Mesendoderm (in vitro differentiated cells): ENCODE results near the gene APOBEC2.

ENCODE experiments used
- DNase-seq: peaks from one replicate; pipeline ENCODE4 v3.0.0; 2013
- H2AK5ac ChIP-seq: 2 replicates; pipeline ENCODE4 v1.6.1; 2013; ENCODE audit warnings: low read length, inconsistent platforms
- H2BK120ac ChIP-seq: 2 replicates; pipeline ENCODE4 v1.6.1; 2013; ENCODE audit warnings: low read depth, mild to moderate bottlenecking, low read length, moderate library complexity, mixed read lengths
- H2BK15ac ChIP-seq: replicated peaks from 2 replicates; pipeline ENCODE4 v1.6.1; 2013; ENCODE audit warnings: low read depth, mild to moderate bottlenecking, moderate library complexity
- H2BK5ac ChIP-seq: 2 replicates; pipeline ENCODE4 v1.6.1; 2013; ENCODE audit warnings: low read length, inconsistent platforms
- H3K18ac ChIP-seq: 2 replicates; pipeline ENCODE4 v1.6.1; 2013; ENCODE audit warnings: mild to moderate bottlenecking, low read length, mixed read lengths
- H3K23ac ChIP-seq: one replicate; pipeline ENCODE4 v1.6.1; 2013; ENCODE audit warnings: low read length
- H3K27ac ChIP-seq: 2 replicates; pipeline ENCODE4 v1.5.1; 2013; ENCODE audit warnings: low read depth, mild to moderate bottlenecking, inconsistent platforms, low read length, moderate library complexity
- H3K27me3 ChIP-seq: 2 replicates; pipeline ENCODE4 v1.6.1; 2013; ENCODE audit warnings: low read length, control low read depth, mild to moderate bottlenecking, inconsistent platforms; ENCODE audit not compliant: insufficient read depth, poor library complexity
- H3K36me3 ChIP-seq: 2 replicates; pipeline ENCODE4 v1.6.1; 2013; ENCODE audit warnings: low read length, inconsistent platforms; ENCODE audit not compliant: control insufficient read depth, insufficient read depth
- H3K4ac ChIP-seq: one replicate; pipeline ENCODE4 v1.6.1; 2013; ENCODE audit warnings: low read depth, mild to moderate bottlenecking, low read length, moderate library complexity
- H3K4me1 ChIP-seq: 2 replicates; pipeline ENCODE4 v1.6.1; 2013; ENCODE audit warnings: low read depth, low read length, inconsistent platforms; ENCODE audit not compliant: control insufficient read depth
- H3K4me2 ChIP-seq: 2 replicates; pipeline ENCODE4 v1.6.1; 2013; ENCODE audit warnings: low read length
- H3K4me3 ChIP-seq: 2 replicates; pipeline ENCODE4 v1.5.1; 2013; ENCODE audit warnings: mild to moderate bottlenecking, low read length
- H3K56ac ChIP-seq: one replicate; pipeline ENCODE4 v1.6.1; 2013; ENCODE audit warnings: low read length
- H3K79me1 ChIP-seq: 2 replicates; pipeline ENCODE4 v1.6.1; 2013; ENCODE audit warnings: low read length, inconsistent platforms
- H3K79me2 ChIP-seq: 2 replicates; pipeline ENCODE4 v1.6.1; 2013; ENCODE audit warnings: mild to moderate bottlenecking, low read length; ENCODE audit not compliant: control insufficient read depth, insufficient read depth
- H3K9ac ChIP-seq: 2 replicates; pipeline ENCODE4 v1.6.1; 2013; ENCODE audit warnings: low read length, inconsistent platforms
- H4K5ac ChIP-seq: one replicate; pipeline ENCODE4 v1.6.1; 2013; ENCODE audit warnings: low read length
- H4K8ac ChIP-seq: one replicate; pipeline ENCODE4 v1.6.1; 2013; ENCODE audit warnings: low read depth, mild to moderate bottlenecking, control low read depth, low read length, moderate library complexity
- WGBS: extraction: QIAGEN DNeasy Blood & Tissue Kit; methylation state at CpG from one replicate; pipeline ENCODE4 v1.1.7; 2013; ENCODE audit warnings: low lambda C conversion rate, missing lambda C conversion rate; ENCODE audit not compliant: insufficient coverage; ENCODE audit errors: extremely low coverage; 5-methylcytosine and 5-hydroxymethylcytosine counted together

The APOBEC2 gene

DNA sequence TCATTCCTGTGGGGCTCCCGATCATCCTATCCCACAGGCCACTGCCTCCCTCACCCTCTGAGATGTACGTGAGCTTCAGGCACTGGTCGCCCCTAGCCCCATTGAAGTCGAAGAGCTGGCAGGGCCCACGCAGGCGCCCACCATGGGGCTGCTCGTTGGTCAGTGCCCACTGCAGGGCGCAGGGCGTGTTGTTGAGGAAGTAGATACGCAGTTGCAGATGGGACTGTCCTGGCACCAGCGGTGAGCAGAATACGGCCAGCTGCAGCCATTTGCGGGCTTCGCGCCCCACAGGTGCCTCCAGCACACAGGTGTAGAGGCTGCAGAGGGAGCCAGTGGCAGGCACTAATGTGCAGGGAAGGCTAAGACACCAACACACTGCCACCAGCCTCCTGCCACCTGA, 20.2 kb upstream of the APOBEC2 start:
- H3K27me3 ChIP-seq, result no peaks in the 10 kb centered on the region
- H4K5ac ChIP-seq, result no peak overlapping the region
- no peak overlapping the region for H3K23ac ChIP-seq
- H3K79me1 ChIP-seq, result no peaks in the 10 kb centered on the region
- no peak overlapping the region for H3K4ac ChIP-seq
- no CpG with 5 or more reads among the region's 15 CpGs for WGBS
- H2BK15ac ChIP-seq, result no peak overlapping the region
- H3K18ac ChIP-seq, result no peak overlapping the region
- no peak overlapping the region for H3K4me3 ChIP-seq
- no peaks in the 10 kb centered on the region for H3K79me2 ChIP-seq
- no peak overlapping the region for H2BK5ac ChIP-seq
- no peak overlapping the region for H2BK120ac ChIP-seq
- no peak overlapping the region for H2AK5ac ChIP-seq
- H3K36me3 ChIP-seq, result no peaks in the 10 kb centered on the region
- no peak overlapping the region for H3K4me2 ChIP-seq
- H3K9ac ChIP-seq, result no peak overlapping the region
- no peak overlapping the region for H4K8ac ChIP-seq
- H3K4me1 ChIP-seq, result peaks cover 5% of the 10 kb centered on the region
- H3K56ac ChIP-seq, result no peak overlapping the region
- DNase-seq, result no peak
- no peak overlapping the region for H3K27ac ChIP-seq

DNA sequence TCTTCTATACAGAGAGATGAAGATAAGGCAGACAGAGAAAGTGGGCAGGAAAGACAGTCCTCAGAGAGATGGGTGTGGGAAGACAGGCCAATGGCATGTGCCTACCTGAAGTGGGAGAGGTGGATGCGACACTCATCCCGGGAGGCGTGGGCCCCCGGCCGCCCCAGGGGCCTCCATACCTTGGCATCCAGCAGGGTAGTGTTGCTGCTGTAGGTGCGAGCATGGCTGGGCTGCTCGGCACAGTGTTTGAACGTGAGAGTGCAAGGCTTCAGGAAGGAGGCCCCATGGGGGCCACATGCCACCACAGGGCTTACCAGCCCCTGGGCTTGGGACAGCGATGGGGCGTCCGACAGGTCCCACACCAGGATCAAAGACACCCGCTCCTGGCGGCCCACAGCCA, 19.2 kb upstream of the APOBEC2 start:
- no peak overlapping the region for H3K18ac ChIP-seq
- H3K56ac ChIP-seq, result no peak overlapping the region
- no peak overlapping the region for H2BK15ac ChIP-seq
- H3K27me3 ChIP-seq, result no peaks in the 10 kb centered on the region
- no peak for DNase-seq
- no peak overlapping the region for H2AK5ac ChIP-seq
- H3K4ac ChIP-seq, result no peak overlapping the region
- no CpG with 5 or more reads among the region's 13 CpGs for WGBS
- H3K4me1 ChIP-seq, result peaks cover 2% of the 10 kb centered on the region
- H3K4me2 ChIP-seq, result no peak overlapping the region
- H3K79me2 ChIP-seq, result no peaks in the 10 kb centered on the region
- no peak overlapping the region for H4K8ac ChIP-seq
- H3K9ac ChIP-seq, result no peak overlapping the region
- H4K5ac ChIP-seq, result no peak overlapping the region
- H2BK5ac ChIP-seq, result no peak overlapping the region
- no peak overlapping the region for H3K27ac ChIP-seq
- no peak overlapping the region for H3K23ac ChIP-seq
- no peaks in the 10 kb centered on the region for H3K36me3 ChIP-seq
- H2BK120ac ChIP-seq, result no peak overlapping the region
- no peak overlapping the region for H3K4me3 ChIP-seq
- H3K79me1 ChIP-seq, result no peaks in the 10 kb centered on the region

DNA sequence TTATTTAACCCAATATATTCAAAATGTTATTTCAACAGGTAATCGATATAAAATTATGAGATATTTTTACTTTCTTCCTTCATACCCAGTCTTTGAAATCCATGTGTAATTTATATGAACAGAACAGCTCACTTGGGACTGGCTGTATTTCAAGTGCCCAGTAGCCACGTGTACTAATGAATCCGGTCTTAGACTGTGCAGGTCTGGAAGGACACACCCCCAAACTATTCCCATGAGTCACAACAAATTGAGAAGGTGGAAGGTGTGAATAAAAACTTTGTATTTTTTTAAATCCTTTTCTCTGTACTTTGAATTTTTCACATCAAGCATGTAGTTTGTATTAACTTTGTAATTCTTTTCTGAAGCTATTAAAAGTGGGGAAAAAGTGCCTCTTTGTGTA, 16.8 kb upstream of the APOBEC2 start:
- no peak overlapping the region for H3K27ac ChIP-seq

DNA sequence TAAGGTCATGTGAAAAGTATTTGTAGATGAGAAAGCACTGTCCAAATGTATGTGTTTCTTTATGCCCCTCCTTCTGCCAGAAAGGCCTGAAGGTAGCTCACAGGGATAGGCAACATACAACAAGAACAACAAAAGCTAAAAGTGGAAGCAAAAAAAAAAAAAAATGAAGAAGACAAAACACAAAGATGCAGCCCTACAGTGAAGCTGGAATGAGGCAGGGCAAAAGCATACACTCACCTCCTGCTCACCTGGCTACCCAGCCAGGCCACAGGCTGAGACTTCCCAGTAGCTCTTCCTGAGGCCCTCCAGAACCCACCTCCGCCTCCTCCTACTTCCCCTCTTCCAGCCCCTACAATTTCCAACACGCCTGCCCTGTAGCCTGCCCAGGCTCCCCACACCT, 16.4 kb upstream of the APOBEC2 start:
- no peak overlapping the region for H2BK120ac ChIP-seq
- WGBS, result no CpG with 5 or more reads among the region's 2 CpGs
- H3K27ac ChIP-seq, result no peak overlapping the region

More for the DNA sequence above, 16.8 kb upstream of the APOBEC2 start:
- H3K9ac ChIP-seq, result no peak overlapping the region
- WGBS, result no CpG with 5 or more reads among the region's 3 CpGs
- H3K27me3 ChIP-seq, result no peaks in the 10 kb centered on the region
- H2BK15ac ChIP-seq, result no peak overlapping the region
- H3K4ac ChIP-seq, result no peak overlapping the region
- no peak overlapping the region for H3K4me2 ChIP-seq
- H2BK120ac ChIP-seq, result no peak overlapping the region
- H3K36me3 ChIP-seq, result no peaks in the 10 kb centered on the region
- H3K4me3 ChIP-seq, result no peak overlapping the region
- no peaks in the 10 kb centered on the region for H3K4me1 ChIP-seq
- no peak overlapping the region for H4K8ac ChIP-seq
- no peak for DNase-seq
- H3K23ac ChIP-seq, result no peak overlapping the region
- no peaks in the 10 kb centered on the region for H3K79me2 ChIP-seq
- H2AK5ac ChIP-seq, result no peak overlapping the region
- no peak overlapping the region for H3K18ac ChIP-seq
- no peak overlapping the region for H3K56ac ChIP-seq
- H2BK5ac ChIP-seq, result no peak overlapping the region
- H3K79me1 ChIP-seq, result no peaks in the 10 kb centered on the region
- no peak overlapping the region for H4K5ac ChIP-seq

DNA sequence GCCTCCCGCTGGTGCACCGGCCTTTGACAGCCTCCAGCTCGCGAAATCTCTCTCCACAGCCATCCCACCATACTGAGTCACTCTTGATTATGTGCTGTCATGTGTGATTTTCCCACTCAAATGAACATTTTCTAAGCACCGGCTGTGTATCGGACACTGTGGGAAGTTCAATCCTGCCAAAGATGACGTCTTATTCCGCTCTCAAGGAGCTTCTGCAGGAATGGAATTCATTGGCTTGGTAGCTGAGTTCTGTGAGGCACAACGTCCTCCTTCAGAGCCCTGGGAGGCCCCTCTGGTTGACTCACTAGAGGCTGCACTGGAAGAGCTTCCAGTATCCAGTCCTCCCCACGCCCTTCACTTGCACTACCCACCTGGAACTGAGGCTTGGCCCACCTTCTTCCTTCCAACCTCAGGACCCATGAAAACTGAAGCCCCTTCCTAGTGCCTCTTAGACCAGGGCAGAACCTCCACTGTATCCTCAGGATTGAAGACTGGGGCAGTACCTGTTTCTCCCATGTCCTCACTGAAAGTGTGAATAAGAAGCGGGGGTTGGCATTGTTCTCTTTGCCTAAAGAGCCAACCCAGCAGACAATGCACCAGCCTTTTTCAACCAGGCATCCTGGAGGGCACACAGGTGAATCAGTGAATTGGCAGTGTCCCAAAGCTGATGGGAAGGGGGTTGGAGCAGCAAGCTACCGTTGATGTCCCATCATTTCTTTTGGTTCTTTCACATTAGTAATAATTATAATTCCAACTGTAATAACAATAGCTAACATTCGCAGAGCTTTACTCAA, 15.7 kb upstream of the APOBEC2 start:
- no peak for DNase-seq
- no peaks in the 10 kb centered on the region for H3K79me2 ChIP-seq
- H3K27me3 ChIP-seq, result no peaks in the 10 kb centered on the region
- H3K4me2 ChIP-seq, result no peak overlapping the region
- no peak overlapping the region for H4K8ac ChIP-seq
- no peak overlapping the region for H2AK5ac ChIP-seq
- H4K5ac ChIP-seq, result no peak overlapping the region
- H3K23ac ChIP-seq, result no peak overlapping the region
- H3K79me1 ChIP-seq, result no peaks in the 10 kb centered on the region
- H3K4me3 ChIP-seq, result no peak overlapping the region
- H3K4me1 ChIP-seq, result no peaks in the 10 kb centered on the region
- H2BK5ac ChIP-seq, result no peak overlapping the region
- H2BK15ac ChIP-seq, result no peak overlapping the region
- no peaks in the 10 kb centered on the region for H3K36me3 ChIP-seq
- H3K56ac ChIP-seq, result no peak overlapping the region
- H3K9ac ChIP-seq, result no peak overlapping the region
- no peak overlapping the region for H2BK120ac ChIP-seq
- no peak overlapping the region for H3K4ac ChIP-seq
- H3K18ac ChIP-seq, result no peak overlapping the region
- no peak overlapping the region for H3K27ac ChIP-seq
- no CpG with 5 or more reads among the region's 13 CpGs for WGBS

More for the DNA sequence above, 16.4 kb upstream of the APOBEC2 start:
- Histone ChIP-seq H3K27me3 (no peaks in the 10 kb centered on the region), H3K4ac (no peak overlapping the region), H4K5ac (no peak overlapping the region), H3K56ac (no peak overlapping the region), H3K23ac (no peak overlapping the region), H2BK5ac (no peak overlapping the region), H3K79me2 (no peaks in the 10 kb centered on the region), H3K4me2 (no peak overlapping the region), H2BK15ac (no peak overlapping the region), H3K79me1 (no peaks in the 10 kb centered on the region), H4K8ac (no peak overlapping the region), H3K9ac (no peak overlapping the region), H3K4me3 (no peak overlapping the region), H3K18ac (no peak overlapping the region), H3K4me1 (no peaks in the 10 kb centered on the region), H2AK5ac (no peak overlapping the region), H3K36me3 (no peaks in the 10 kb centered on the region)
- no peak for DNase-seq

DNA sequence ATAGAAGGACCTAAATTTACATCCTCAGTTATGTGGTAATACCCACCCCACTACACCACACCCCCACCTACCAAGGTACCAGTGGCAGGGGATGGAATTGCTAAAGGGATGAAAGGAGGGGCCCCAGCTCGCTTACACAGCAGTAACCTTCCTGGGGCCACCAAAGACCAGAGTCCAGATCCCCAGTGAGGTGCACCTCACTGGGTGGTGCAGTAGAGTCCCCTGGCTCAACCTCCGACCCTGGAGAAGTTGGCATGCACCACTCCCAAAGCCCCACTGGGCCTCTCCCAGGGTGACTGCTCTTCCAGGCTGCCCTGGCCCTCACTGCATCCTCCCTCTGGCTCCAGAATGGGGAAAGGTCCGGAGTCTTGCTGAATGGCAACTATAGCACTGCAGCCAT, 14.8 kb upstream of the APOBEC2 start:
- H3K23ac ChIP-seq, result no peak overlapping the region
- H3K18ac ChIP-seq, result no peak overlapping the region
- H3K9ac ChIP-seq, result no peak overlapping the region
- H3K4me2 ChIP-seq, result no peak overlapping the region
- DNase-seq, result no peak
- no peak overlapping the region for H3K4ac ChIP-seq
- no peak overlapping the region for H4K5ac ChIP-seq
- no peak overlapping the region for H2BK15ac ChIP-seq
- H3K36me3 ChIP-seq, result no peaks in the 10 kb centered on the region
- H3K79me1 ChIP-seq, result no peaks in the 10 kb centered on the region
- no peaks in the 10 kb centered on the region for H3K4me1 ChIP-seq
- WGBS, result no CpG with 5 or more reads among the region's 3 CpGs
- no peaks in the 10 kb centered on the region for H3K79me2 ChIP-seq
- H3K27ac ChIP-seq, result no peak overlapping the region
- H2BK120ac ChIP-seq, result no peak overlapping the region
- H3K56ac ChIP-seq, result no peak overlapping the region
- no peak overlapping the region for H4K8ac ChIP-seq
- H2BK5ac ChIP-seq, result no peak overlapping the region
- H2AK5ac ChIP-seq, result no peak overlapping the region
- H3K4me3 ChIP-seq, result no peak overlapping the region
- no peaks in the 10 kb centered on the region for H3K27me3 ChIP-seq
